NB4 (cell line): ENCODE results near the gene C2CD4D.

Source experiments
- POLR2A ChIP-seq: IDR thresholded peaks from 2 replicates; pipeline ENCODE4 v1.6.1; 2011; ENCODE audit warnings: mild to moderate bottlenecking; ENCODE audit not compliant: insufficient read length; ENCODE audit errors: extremely low read depth
- TF ChIP-seq, protein P1 (sequence below): IDR thresholded peaks from one replicate; pipeline ENCODE4 v1.5.1; 2012; ENCODE audit warnings: low read depth, low read length

DNA sequence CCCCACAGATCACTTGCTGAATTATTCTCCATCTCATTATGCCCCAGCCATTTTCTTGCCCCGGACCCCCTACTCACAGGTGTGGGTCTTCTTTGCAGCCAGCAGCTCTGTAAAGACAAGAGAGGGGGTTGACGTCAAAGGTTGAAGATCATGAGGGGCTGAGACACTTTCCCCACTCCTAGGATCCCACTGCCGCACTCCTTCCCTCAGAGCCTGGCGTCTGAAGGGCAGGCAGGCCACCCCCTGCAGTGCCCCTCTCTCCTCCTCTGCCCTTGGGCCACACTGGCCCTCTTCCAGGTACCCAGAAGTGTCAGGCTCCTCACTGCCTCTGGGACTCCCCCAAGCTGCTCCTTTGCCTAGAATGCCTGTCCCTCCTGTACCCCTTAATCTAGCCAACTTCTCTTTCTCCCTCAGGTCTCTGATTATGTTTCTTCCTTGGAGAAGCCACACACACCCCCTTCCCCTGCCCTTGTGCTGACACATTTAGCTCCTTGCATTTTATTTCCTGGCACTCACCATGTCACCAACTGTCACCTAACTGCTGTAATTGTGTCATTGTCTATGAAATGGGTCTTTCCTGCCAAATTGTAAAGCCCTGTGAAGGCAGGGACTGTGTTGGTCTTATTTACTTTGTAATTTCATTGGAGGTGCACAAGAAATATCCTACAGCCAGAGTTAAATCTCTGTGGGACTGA is 10.1 kb downstream of the C2CD4D start:
- TF ChIP-seq, protein P1, sequence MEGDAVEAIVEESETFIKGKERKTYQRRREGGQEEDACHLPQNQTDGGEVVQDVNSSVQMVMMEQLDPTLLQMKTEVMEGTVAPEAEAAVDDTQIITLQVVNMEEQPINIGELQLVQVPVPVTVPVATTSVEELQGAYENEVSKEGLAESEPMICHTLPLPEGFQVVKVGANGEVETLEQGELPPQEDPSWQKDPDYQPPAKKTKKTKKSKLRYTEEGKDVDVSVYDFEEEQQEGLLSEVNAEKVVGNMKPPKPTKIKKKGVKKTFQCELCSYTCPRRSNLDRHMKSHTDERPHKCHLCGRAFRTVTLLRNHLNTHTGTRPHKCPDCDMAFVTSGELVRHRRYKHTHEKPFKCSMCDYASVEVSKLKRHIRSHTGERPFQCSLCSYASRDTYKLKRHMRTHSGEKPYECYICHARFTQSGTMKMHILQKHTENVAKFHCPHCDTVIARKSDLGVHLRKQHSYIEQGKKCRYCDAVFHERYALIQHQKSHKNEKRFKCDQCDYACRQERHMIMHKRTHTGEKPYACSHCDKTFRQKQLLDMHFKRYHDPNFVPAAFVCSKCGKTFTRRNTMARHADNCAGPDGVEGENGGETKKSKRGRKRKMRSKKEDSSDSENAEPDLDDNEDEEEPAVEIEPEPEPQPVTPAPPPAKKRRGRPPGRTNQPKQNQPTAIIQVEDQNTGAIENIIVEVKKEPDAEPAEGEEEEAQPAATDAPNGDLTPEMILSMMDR, result no peak
- no peak for TF ChIP-seq POLR2A
